HG02970 (cell line): ENCODE results near the gene KLC1.

Source experiments
- ATAC-seq: cut with Tn5 transposase; IDR thresholded peaks from one replicate; pipeline ENCODE4 v1.9.1; 2021; ENCODE audit warnings: mild to moderate bottlenecking, moderate library complexity, moderate number of reproducible peaks; ENCODE audit not compliant: unreplicated experiment, low FRiP score

Gene KLC1

DNA sequence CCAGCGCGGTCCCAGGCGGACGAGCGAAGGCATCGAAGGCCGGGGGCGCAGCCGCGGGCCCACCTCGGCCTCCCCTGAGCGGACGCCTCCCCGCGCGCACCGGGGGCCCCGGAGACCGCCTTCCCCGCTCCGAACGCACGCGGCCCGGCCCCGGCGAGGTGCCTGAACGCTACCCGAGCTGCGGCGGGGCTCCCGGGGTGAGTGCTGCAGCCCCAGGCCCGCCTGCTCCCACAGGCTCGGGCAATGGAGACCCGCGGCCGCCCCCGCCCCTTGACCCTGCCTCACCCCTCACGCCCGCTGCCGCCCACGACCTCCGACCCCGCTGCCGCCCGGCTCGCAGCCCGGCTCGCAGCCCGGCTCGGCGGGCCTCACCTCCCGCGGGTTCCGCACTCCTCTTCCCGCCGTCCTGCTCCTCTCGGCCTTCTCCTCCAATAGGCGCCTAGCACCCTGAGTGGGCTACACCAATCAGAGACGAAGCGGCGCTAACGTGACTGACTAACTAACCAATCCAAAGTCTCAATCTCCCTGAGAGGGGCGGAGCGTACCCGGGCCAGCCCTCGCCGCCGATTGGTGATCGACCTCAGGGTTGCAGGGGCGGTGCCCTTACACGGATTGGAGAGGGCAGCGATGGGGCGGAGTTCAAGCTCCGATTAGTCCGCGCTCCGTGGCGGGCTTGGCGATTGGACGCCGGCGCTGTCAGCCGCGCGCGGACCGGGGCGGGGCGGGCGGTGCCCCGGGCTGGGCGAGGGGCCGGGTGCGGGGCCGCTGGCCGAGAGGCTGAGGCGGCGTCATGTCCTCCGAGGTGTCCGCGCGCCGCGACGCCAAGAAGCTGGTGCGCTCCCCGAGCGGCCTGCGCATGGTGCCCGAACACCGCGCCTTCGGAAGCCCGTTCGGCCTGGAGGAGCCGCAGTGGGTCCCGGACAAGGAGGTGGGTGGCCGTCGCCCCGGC is 86.3 kb downstream of the KLC1 start, which contains the start of the genes XRCC3 and ZFYVE21:
Gene XRCC3 (minus strand): TSS at position 400 of the 949 bp plus-strand sequence. CDS start 4,364 bp downstream, outside the sequence.
Gene ZFYVE21 (plus strand): TSS at position 759 of the 949 bp plus-strand sequence. CDS start 32 bp downstream, at position 791.
- ATAC-seq: peak; percentile 96

DNA sequence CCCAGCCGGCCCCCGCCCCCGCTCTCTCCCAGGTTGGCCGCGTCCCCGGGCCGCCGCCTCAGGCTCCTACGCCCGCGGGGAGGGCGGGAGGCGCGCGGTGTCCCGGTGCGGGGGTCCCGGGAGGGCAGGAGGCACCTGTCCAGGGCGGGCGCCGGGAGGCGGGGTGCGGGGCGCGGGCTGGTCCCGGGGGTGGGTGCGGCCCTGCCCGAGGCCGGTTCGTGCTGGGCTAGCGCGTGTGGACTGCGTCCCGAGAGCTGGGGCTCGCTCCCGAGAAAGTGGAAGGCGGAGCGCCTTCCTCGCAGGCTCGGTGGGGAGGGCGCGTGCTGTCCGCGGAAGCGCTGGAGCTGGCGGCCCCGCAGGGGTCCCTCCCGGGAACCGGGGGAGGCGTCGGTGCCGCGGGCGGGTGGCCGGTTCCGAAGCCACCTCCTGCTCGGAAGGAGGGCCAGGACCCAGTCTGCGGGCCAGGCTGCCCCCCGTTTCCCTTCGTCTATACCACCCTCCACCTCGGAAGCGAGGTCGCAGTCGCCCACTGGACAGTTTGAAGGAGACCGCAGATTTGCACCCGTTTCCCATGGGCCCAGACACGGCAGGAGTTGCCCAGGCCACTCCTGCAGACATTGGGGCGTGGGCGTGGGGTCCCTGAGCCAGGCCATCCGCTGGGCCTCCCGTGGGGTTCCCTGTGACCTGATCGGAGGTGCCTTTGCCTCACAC is 87.2 kb downstream of the KLC1 start:
- no peak for ATAC-seq

DNA sequence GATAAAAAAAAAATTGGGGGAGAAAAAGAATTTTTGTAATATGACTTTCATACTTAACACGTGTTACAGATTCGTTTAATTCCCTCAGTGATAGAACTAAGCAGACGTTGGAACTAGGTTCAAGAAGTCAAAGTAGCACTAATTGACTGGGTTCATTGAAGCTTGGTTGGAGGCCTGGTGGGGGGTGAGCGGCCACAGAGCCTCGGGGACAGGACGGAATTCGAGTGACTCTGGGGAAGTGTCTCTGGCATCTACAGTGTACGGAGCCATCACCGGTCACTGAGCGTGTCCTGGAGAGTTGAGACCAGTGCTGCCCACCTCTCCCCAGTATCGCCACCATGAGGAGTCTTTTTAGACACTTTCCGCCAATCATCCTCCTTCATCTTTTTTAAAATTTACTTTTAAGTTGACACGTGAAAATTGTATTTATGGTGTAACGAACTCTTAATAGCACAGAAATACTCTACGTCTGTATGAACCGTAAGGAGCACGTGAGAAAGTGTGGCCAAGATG is 87.9 kb downstream of the KLC1 start:
- ATAC-seq: no peak

DNA sequence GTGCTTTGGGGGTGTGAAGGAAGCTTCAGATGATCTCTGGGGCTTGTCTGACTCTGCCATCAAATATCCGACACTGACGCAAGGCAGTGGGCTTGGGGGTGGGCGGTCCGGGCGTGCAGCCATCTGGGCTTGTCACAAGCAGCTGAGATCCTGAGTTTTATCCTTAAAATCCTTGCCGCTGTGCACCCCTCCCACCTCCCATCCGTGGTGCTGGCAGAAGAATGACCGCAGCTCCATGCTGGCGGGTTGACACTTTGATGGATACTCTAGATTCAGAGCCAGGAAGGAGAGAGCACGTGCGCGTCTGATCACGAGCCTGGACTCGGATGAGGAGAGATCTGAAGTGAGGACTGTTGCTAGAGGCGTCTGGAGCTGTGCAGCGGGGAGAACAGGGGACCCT is 89.6 kb downstream of the KLC1 start:
- ATAC-seq: no peak

DNA sequence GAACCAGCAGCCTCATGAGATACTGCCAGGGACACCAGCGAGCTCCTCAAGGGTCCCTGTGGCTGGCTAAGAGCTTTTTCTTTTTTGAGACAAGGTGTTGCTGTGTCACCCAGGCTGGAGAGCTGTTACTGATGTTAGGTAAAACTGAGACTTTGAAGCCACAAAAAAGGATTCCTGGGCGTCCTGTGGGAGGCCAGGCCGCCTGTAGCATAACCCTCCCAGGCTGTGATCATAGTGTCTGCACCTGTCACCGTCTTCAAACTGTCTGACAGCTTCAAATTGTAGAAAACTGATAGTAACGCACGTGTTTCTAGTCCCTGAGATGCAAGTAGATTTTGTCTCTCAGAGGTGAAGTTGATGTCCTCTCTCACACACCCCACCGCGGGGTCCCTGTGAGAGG is 90.7 kb downstream of the KLC1 start:
- ATAC-seq: no peak

DNA sequence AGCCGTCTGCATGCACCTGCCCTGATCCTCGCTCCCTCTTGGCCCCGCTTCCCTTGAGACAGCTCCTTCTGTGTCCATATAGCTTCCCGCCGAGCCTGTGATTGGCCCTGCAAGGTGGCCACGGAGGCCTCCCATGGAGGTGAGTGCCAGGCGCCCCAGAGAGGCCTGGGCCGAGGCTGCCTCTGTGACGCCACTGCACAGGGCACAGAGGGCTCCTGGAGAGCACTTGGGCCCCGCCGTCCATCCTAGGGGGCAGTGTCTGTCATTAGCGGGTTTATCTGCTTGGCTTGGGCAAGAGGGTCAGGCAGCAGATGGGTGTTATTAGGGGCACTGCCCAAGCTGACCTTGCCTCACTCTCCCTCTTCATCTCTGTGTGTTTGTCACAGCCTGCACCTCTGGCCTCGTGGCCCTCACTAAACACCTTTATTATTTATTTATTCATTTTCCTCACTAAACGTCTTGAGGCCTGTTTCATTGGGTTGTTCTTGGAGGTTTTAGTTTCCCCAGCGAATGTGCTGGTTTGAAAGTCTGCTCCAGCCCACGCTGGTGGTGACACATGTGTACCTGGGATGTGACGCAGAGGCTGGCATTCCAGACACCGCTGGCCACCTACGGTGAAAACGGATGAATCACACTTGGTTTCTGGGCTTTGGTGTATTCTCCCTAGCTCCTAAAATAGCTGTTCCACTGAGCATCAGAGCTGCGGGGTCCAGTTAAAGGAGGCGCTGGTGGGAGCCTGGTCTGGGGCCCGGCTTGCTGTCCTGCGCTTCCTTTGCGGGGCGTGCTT is 92.5 kb downstream of the KLC1 start:
- no peak for ATAC-seq

DNA sequence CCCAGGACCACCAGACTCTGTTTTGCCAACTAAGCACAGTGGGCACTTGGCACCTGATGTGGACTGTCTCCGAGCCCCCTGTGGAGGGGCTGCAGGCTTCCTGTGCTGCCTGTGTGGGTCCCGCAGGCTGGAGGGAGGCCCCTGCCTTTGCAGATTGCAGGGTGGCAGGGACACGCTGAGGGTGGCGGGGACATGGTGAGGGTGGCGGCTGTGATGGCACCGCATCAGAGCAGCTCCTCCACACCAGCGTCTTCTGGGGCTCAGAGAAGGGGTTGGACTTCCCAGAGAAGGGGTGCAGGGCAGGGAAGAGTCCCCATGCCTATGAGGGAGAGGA is 94.7 kb downstream of the KLC1 start:
- no peak for ATAC-seq

DNA sequence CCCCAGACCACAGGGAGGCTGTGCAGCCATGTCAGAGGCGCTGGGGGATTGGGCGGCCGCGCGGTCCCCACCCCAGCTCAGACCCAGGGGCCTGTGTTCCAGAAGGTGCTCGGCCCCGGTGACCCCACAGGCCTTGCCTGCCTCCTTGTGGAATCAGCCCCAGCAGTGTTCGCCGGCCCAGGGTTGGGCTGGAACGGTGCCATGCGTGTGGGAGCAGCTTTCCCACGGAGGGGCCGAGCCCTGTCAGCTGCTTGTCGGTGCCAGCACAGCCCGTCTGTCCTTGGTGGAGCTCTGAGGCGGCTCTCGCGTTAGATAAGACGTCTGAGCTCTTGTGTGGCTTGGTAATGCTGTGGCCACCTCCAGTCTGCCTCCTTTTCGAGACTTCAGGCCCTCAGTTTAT is 95.1 kb downstream of the KLC1 start:
- ATAC-seq: no peak

DNA sequence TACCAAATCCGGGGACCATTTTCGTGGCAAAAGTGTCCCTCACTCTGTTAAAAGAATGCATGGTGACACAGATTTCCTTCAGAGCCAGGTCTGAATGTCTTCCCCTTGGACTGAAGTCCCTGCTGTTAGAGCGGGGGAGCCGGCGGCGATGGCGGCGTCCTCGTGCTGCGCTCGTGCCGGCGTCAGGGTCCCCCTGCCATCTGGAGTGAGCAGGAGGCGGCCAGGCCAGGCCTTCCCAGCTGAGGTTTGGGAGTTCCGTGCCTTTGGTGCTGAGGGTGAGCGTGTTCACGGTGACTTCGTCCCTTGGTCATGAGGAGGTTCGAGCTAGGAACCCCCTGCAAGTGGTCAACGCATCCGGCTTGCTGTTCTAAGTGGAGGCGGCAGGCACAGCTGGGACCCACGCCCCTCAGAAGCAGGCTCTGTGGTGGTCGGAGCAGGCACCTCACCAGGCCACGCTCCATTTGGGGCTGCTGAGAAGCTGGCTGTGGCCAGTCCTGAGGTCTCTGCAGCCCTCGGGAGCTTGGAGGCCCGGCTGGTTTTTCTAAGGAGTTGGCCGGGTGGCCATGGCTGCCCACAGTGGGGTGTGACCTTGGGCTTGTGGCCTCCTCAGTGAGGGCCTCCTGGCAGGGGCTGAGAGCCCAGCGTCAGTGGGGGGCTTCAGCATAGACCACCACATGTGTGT is 96.1 kb downstream of the KLC1 start:
- no peak for ATAC-seq

DNA sequence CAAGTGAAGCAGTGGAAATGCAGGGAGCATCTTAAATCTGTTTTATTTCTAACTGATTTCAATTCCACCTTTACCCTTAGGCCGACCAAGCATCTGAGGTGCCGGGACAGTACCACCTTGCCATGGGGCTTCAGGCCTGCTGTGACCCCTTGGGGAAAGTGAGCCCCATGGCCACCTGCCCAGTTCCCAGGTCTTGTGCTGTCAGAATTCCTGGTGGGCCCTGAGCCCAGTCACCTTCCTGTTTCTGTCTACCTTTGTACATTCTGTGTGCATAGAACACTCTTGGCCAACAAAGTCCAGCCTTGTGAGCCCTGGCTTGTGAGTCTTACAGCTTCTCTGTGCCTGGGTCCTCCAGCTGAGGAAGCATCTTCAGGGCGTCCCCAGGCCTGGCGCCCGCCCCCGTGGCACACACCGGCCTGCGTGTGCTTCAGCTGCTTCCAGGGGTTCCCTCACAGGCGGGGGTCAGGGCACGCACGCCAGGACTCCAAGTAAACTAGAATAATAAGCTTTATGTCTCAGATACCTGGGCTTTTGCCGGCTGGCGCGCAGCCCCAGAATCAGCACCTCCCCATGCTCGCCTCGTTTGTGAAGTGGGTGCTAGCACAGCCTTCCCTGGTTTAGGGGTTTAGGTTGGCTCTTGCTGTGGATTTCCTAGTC is 96.9 kb downstream of the KLC1 start:
- ATAC-seq: no peak

DNA sequence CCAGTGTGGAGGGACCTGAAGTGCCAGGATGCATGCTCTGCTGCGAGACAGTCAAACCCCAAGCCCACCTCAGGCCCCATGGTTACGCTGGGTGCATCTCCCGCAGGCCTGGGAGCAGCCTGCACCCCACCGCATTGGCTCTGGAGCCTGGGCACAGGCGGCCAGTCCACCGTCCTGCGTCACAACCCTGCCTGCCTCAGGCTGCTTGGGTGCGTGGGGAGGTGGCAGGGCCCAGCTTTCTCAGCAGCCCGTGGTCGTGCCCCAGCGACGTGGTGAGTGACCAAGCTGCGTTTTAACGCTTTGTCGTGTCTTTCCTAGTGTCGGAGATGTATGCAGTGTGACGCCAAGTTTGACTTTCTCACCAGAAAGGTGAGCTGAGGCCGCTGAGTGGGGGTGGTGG is 97.5 kb downstream of the KLC1 start:
- no peak for ATAC-seq

DNA sequence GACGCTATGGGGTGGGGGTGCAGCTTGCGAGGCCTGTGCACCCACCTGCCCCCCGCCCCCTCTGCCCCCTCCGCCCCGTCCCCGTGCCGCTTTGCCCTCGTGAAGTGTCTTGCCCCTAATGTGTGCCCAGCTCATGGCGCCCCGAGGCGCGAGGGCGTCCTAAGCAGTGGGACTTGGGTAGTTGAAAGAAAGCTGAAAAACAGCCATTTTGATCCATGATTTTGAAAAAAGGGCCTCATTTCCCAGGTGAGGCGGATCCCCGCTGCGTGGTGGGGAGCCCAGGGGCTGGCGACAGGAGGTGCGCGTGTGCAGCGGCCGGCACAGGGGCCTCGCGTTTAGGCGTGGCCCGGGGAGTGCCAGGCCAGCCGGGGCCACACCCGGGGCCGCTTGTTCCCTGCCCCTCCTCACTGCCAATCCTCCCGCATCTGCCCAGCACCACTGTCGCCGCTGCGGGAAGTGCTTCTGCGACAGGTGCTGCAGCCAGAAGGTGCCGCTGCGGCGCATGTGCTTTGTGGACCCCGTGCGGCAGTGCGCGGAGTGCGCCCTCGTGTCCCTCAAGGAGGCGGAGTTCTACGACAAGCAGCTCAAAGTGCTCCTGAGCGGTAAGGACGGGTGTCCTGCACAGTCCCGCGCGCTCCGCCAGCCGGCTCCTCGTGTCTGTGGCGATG is 98.4 kb downstream of the KLC1 start:
- ATAC-seq: no peak

DNA sequence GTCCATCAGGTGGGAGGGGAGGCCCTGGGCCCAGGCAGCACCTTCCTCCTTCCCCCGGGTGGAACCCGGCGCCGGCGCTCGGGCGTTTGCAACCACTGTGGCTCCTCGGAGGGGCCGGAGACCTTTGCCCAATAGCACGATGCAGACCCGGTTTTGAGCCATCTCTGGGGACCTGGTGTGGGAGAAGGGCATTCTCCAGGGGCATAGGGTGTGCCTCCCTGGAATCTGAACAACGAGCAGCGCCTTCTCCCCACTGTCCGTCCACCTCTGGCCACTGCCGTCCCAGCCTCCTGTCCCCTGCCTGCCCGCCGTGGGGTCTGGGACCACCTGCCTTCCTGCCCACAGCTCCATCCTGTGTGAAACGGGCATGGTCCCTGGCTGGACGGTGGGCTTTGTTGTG is 99.1 kb downstream of the KLC1 start:
- ATAC-seq: no peak

DNA sequence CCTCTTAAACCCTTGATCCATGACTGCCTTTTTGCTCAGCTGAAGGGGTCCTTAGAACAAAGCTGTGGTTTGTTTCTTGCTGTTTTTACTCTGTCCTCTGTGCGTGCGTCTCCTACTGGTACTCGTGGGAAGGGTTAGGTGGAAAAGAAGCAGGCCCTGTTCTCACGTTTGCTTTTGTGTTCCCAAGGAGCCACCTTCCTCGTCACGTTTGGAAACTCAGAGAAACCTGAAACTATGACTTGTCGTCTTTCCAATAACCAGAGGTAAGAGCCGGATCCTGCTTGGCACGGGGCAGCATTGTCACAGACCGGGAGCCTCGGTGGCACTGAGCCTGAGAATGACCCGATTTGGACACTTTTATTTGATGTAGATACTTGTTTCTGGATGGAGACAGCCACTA is 99.7 kb downstream of the KLC1 start:
- no peak for ATAC-seq

DNA sequence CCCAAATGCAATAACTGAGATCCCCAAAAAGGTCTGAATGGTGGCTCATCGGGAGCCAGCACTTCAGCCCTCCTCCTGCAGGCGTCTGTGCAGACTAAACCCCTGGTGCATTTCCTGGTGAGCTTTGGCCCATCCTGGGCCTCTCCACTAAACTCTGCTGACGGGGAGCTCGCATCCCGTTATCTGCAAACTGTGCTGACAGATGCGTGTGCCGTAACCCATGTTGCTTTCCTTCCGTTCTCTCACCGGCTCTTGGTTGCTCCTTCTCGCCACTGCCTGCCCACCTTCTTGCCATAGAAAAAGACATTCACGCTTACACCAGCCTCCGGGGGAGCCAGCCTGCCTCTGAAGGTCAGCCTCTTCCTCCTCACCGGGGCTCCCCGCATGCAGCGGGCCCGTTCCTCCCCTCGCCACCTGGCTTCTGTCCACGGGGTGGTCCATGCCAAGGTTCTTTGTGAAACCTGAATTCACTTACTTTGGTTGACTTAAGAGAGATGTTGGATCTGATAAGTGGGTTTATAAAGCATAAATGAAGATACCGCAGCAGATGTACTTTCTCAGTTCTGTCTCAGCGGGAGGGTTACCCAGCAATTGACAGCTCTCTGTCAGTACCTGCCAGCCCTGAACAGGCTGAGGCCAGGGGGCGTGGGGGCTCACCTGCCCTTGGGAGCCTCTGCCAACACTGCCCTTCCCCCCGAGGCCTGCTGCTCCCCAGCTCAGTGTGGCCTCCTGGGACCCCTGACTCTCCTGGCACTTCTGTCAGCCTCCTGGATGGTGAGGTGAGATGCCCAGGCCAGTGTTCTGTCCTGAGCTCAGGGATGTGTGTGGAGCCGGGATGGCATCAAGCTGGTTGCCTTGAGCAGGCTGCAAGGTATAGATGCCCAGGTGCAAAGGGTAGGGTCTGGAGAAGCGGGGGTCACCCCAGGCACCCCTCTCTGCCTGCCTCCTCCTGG is 100.8 kb downstream of the KLC1 start:
- no peak for ATAC-seq

DNA sequence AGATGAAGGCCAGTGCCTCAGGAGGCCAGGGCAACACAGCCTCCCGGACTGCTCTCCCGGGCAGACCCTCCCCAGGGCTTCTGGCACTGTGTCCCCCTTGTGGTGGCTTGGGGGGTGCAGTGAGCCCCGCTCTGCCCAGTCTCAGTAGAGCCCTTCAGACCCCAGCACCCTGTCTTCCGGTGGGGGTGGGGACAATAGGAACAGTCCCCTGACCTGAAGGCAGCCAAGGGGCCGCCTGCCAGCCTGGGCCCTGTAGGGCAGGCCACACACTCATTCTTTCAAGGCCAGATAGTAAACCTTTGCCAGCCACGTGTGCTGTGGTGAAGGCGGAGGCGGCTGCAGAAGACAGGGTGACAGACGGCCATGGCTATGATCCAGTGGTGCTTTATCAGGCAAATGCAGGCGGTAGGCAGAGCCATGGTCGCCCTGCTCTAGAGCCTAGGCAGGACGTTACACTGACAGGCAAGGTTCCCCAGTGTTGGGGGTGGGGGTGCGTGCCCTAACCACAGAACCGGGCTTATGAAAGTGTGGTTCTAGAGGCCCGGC is 101.6 kb downstream of the KLC1 start:
- ATAC-seq: no peak

DNA sequence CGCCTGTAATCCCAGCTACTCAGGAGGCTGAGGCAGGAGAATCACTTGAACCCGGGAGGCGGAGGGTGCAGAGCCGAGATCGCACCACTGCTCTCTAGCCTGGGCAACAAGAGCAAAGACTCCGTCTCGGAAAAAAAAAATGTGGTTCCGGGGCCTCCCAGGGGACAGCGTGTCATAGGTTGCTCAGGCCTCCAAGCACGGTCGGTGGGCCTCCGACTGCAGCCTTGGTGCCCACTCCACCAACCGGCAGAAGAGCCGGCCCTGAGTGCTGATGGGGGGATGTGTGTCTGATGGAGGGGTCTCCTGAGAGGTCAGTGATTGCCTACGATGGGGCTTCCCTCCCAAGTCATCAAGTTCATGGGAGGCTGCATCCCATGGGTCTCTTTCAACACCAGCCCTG is 102.5 kb downstream of the KLC1 start:
- ATAC-seq: no peak
